Measurements from ENCODE around the gene CADM1.

The CADM1 gene

GRCh38 chr11:115393950-115394349 is 110.3 kb downstream of the CADM1 start:
- no peak for DNase-seq

GRCh38 chr11:115391598-115391997 is 112.6 kb downstream of the CADM1 start:
- peak; percentile 79 for DNase-seq

GRCh38 chr11:115391160-115391559 is 113.1 kb downstream of the CADM1 start:
- DNase-seq: no peak

- DNase-seq: no peak
Measured at GRCh38 chr11:115390441-115390840, 113.8 kb downstream of the CADM1 start.

GRCh38 chr11:115389790-115390189 is 114.4 kb downstream of the CADM1 start:
- DNase-seq: no peak

GRCh38 chr11:115385226-115385625 is 119.0 kb downstream of the CADM1 start:
- DNase-seq: no peak

GRCh38 chr11:115384236-115384635 is 120.0 kb downstream of the CADM1 start:
- DNase-seq: no peak

GRCh38 chr11:115383431-115383830 is 120.8 kb downstream of the CADM1 start:
- no peak for DNase-seq

- no peak for DNase-seq
Measured at GRCh38 chr11:115379528-115379927, 124.7 kb downstream of the CADM1 start.

- DNase-seq: no peak
Measured at GRCh38 chr11:115378557-115378956, 125.7 kb downstream of the CADM1 start.

- no peak for DNase-seq
Measured at GRCh38 chr11:115377882-115378296, 126.3 kb downstream of the CADM1 start.

GRCh38 chr11:115368616-115369015 is 135.6 kb downstream of the CADM1 start:
- DNase-seq: no peak

GRCh38 chr11:115366826-115367225 is 137.4 kb downstream of the CADM1 start:
- DNase-seq: no peak

GRCh38 chr11:115365907-115366306 is 138.3 kb downstream of the CADM1 start:
- no peak for DNase-seq

- no peak for DNase-seq
Measured at GRCh38 chr11:115364896-115365295, 139.3 kb downstream of the CADM1 start.

GRCh38 chr11:115363921-115364320 is 140.3 kb downstream of the CADM1 start:
- DNase-seq: no peak

- no peak for DNase-seq
Measured at GRCh38 chr11:115363426-115363825, 140.8 kb downstream of the CADM1 start.

- no peak for DNase-seq
Measured at GRCh38 chr11:115362997-115363396, 141.2 kb downstream of the CADM1 start.

GRCh38 chr11:115361025-115361424 is 143.2 kb downstream of the CADM1 start:
- DNase-seq: no peak

- DNase-seq: no peak
Measured at GRCh38 chr11:115360186-115360824, 143.9 kb downstream of the CADM1 start.

GRCh38 chr11:115357066-115357465 is 147.1 kb downstream of the CADM1 start:
- DNase-seq: no peak

GRCh38 chr11:115352805-115353485 is 151.3 kb downstream of the CADM1 start:
- no peak for DNase-seq

- no peak for DNase-seq
Measured at GRCh38 chr11:115349335-115350017, 154.7 kb downstream of the CADM1 start.

GRCh38 chr11:115348416-115348815 is 155.8 kb downstream of the CADM1 start:
- DNase-seq: no peak

Data from islet precursor cell (in vitro differentiated cells).